Measurements from ENCODE around the gene ABHD3. TPM values are rescaled to one million over a fixed set of nuclear protein-coding genes. Genes with fewer than 3 reads are reported as not detected.

Gene ABHD3
- total RNA-seq, 4 donors from 2014 or later: 4.9 to 9.5 (median 5.1) TPM

DNA sequence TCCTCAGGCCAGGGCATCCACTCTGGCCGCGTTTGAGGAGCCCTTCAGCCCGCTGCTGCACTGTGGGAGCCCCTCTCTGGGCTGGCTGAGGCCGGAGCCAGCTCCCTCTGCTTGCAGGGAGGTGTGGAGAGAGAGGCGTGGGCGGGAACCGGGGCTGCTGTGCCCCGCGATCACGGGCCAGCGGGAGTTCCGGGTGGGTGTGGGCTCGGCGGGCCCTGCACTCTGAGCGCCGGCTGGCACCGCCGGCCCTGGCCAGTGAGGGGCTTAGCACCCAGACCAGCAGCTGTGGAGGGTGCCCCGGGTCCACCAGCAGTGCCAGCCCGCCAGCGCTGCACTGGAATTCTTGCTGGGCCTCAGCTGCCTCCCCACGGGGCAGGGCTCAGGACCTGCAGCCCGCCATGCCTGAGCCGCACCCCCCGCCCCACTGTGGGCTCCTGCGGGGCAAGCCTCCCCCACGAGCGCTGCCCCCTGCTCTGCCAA is 1.9 kb upstream of the ABHD3 start:
- H3K4me3 ChIP-seq (ENCODE audit: low read depth, poor library complexity, severe bottlenecking): no peak overlapping the region
- no peak for DNase-seq (ENCODE audit: low spot score in 2 of 2)
- intact Hi-C loops (cut with DNase I; ENCODE audit: low total_unique reads): no loop called here
- WGBS, 2 donors: 93 to 97% methylated on average over 12 to 28 of the region's 28 CpGs
- TF ChIP-seq CTCF (IDR thresholded peaks at IDR 0.05) (no peak), POLR2A (IDR thresholded peaks at IDR 0.05) (no peak)

- DNase-seq (ENCODE audit: low spot score in 2 of 2): no peak
- 3% methylated on average over 17 of the region's 17 CpGs for WGBS, 2 donors
- TF ChIP-seq POLR2A (IDR thresholded peaks at IDR 0.05): no peak
- TF ChIP-seq CTCF (IDR thresholded peaks at IDR 0.05): no peak
- H3K4me3 ChIP-seq (ENCODE audit: low read depth, poor library complexity, severe bottlenecking): peak overlapping the region; percentile 87
- intact Hi-C loops (cut with DNase I; ENCODE audit: low total_unique reads): no loop called here
Measured at GRCh38 chr18:21703241-21703820, 1.2 kb downstream of the ABHD3 start.

- no peak overlapping the region for H3K4me3 ChIP-seq (ENCODE audit: low read depth, poor library complexity, severe bottlenecking)
- TF ChIP-seq CTCF (IDR thresholded peaks at IDR 0.05): no peak
- TF ChIP-seq POLR2A (IDR thresholded peaks at IDR 0.05): no peak
- 64 to 67% methylated on average over 5 of the region's 5 CpGs for WGBS, 2 donors
- intact Hi-C loops (cut with DNase I; ENCODE audit: low total_unique reads): no loop called here
- DNase-seq (ENCODE audit: low spot score in 2 of 2): no peak
Measured at GRCh38 chr18:21702602-21703001, 2.0 kb downstream of the ABHD3 start.

DNA sequence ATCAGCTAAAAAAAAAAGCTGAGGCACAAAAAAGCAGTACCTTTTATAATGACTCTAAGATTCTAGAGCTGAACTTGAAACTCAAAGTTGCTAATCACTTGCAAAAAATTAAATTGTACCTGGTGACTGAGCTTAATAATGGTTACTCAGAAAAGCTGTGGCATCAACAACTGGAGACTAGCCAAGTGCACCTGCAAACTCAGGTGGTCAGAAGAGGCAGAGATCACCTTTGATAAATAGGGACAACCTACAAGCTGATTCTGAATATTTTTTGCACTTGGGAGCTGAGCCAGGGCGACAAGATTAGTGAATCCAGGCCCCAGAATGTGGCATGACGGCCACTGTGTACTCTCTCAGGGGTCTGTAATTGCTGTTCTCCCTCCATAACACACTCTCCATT is 3.0 kb downstream of the ABHD3 start:
- DNase-seq (ENCODE audit: low spot score in 2 of 2): no peak
- H3K4me3 ChIP-seq (ENCODE audit: low read depth, poor library complexity, severe bottlenecking): no peak overlapping the region
- TF ChIP-seq POLR2A (IDR thresholded peaks at IDR 0.05) (no peak), CTCF (IDR thresholded peaks at IDR 0.05) (no peak)
- intact Hi-C loops (cut with DNase I; ENCODE audit: low total_unique reads): no loop called here
- WGBS, 2 donors: 95 to 98% methylated on average over 2 of the region's 2 CpGs

GRCh38 chr18:21700528-21701075 is 4.0 kb downstream of the ABHD3 start:
- no peak for TF ChIP-seq POLR2A (IDR thresholded peaks at IDR 0.05)
- TF ChIP-seq CTCF (IDR thresholded peaks at IDR 0.05): no peak
- WGBS, 2 donors: 85 to 86% methylated on average over 6 of the region's 6 CpGs
- intact Hi-C loops (cut with DNase I; ENCODE audit: low total_unique reads): no loop called here
- H3K4me3 ChIP-seq (ENCODE audit: low read depth, poor library complexity, severe bottlenecking): no peak overlapping the region
- DNase-seq (ENCODE audit: low spot score in 2 of 2): no peak

DNA sequence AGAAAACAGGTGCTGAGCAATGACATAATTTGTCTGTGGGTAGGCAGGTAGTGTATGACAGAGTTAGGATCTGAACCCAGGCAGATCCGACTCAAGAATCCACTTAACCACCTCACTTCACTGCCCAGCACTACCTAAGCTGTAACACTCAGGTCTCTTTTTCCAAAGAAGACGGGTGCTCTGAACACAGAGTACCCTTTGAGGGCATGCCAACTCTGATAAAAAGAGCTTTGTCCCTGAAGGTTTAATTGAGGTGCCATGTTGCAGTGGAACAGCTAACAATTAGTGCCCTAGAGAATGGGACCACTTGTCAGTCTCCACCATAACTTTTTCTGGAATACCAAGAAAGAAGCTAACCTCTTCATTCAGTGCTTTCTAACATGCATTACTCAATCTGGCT is 11.3 kb downstream of the ABHD3 start:
- no peak for DNase-seq (ENCODE audit: low spot score in 2 of 2)
- WGBS, 2 donors: 88 to 91% methylated on average over 2 of the region's 2 CpGs
- TF ChIP-seq POLR2A (IDR thresholded peaks at IDR 0.05) (no peak), CTCF (IDR thresholded peaks at IDR 0.05) (no peak)
- no peak overlapping the region for H3K4me3 ChIP-seq (ENCODE audit: low read depth, poor library complexity, severe bottlenecking)
- intact Hi-C loops (cut with DNase I; ENCODE audit: low total_unique reads): no loop called here

Data from lower leg skin (tissue), 4 donors.